ENCODE data around the gene PARP6. TPM values are rescaled to one million over a fixed set of nuclear protein-coding genes. Genes with fewer than 3 reads are reported as not detected.

Gene PARP6
- total and polyA plus RNA-seq, 9 of the 15 experiments (the other 6 are each of a cell fraction or from before 2014, with no cell fraction given): 14.8 to 83.2 (median 28.3) TPM

DNA sequence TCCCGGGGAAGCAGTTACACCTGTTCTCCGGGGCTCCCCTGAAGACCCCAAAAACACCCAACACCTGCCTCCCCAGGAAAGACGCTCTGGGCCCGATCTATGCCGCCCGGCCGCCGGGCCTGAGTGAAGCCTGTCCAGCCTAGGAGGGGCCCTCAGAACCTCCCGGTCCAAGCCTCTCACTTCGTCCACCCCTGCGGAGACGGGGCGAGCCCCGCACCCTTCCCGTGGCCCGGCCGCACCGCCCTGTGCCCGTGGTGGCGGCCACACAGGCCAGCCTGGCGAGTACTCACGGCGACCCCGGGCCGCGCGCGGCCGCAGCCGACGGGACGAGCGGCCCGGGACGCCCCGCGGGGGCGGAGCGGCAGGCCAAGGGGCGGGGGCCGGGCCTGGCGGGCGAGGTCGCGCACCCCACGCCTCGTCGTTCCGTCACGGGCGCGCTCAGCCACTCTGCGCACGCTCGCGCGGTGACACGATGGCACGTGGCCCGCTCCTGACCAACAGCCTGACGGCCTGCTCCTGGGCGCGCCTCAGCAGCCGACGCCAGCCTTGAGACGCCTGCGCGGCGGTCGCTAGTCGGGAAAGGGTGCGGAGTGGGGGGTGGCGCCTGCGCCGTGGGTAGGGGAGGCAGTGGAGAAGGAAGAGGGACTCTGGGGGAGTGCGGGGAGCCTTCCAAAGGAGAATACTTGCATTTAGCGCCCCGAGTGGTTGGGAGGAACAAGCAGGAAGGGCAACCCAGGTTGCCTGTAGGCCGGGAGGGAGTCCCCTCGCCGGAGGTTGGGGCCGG is at the start of gene PARP6 (continued):
- TF ChIP-seq, protein P1, sequence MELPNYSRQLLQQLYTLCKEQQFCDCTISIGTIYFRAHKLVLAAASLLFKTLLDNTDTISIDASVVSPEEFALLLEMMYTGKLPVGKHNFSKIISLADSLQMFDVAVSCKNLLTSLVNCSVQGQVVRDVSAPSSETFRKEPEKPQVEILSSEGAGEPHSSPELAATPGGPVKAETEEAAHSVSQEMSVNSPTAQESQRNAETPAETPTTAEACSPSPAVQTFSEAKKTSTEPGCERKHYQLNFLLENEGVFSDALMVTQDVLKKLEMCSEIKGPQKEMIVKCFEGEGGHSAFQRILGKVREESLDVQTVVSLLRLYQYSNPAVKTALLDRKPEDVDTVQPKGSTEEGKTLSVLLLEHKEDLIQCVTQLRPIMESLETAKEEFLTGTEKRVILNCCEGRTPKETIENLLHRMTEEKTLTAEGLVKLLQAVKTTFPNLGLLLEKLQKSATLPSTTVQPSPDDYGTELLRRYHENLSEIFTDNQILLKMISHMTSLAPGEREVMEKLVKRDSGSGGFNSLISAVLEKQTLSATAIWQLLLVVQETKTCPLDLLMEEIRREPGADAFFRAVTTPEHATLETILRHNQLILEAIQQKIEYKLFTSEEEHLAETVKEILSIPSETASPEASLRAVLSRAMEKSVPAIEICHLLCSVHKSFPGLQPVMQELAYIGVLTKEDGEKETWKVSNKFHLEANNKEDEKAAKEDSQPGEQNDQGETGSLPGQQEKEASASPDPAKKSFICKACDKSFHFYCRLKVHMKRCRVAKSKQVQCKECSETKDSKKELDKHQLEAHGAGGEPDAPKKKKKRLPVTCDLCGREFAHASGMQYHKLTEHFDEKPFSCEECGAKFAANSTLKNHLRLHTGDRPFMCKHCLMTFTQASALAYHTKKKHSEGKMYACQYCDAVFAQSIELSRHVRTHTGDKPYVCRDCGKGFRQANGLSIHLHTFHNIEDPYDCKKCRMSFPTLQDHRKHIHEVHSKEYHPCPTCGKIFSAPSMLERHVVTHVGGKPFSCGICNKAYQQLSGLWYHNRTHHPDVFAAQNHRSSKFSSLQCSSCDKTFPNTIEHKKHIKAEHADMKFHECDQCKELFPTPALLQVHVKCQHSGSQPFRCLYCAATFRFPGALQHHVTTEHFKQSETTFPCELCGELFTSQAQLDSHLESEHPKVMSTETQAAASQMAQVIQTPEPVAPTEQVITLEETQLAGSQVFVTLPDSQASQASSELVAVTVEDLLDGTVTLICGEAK (IDR thresholded peaks at IDR 0.05): no peak
- TF ChIP-seq, protein P1 (CRISPR knock-in tag; IDR thresholded peaks at IDR 0.05): no peak
- TF ChIP-seq SMARCB1 (IDR thresholded peaks at IDR 0.05; ENCODE audit: insufficient read length, low read depth): no peak
- TF ChIP-seq, protein P2, sequence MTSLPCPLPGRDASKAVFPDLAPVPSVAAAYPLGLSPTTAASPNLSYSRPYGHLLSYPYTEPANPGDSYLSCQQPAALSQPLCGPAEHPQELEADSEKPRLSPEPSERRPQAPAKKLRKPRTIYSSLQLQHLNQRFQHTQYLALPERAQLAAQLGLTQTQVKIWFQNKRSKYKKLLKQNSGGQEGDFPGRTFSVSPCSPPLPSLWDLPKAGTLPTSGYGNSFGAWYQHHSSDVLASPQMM (CRISPR knock-in tag; IDR thresholded peaks at IDR 0.05): no peak
- TF ChIP-seq, protein P3, sequence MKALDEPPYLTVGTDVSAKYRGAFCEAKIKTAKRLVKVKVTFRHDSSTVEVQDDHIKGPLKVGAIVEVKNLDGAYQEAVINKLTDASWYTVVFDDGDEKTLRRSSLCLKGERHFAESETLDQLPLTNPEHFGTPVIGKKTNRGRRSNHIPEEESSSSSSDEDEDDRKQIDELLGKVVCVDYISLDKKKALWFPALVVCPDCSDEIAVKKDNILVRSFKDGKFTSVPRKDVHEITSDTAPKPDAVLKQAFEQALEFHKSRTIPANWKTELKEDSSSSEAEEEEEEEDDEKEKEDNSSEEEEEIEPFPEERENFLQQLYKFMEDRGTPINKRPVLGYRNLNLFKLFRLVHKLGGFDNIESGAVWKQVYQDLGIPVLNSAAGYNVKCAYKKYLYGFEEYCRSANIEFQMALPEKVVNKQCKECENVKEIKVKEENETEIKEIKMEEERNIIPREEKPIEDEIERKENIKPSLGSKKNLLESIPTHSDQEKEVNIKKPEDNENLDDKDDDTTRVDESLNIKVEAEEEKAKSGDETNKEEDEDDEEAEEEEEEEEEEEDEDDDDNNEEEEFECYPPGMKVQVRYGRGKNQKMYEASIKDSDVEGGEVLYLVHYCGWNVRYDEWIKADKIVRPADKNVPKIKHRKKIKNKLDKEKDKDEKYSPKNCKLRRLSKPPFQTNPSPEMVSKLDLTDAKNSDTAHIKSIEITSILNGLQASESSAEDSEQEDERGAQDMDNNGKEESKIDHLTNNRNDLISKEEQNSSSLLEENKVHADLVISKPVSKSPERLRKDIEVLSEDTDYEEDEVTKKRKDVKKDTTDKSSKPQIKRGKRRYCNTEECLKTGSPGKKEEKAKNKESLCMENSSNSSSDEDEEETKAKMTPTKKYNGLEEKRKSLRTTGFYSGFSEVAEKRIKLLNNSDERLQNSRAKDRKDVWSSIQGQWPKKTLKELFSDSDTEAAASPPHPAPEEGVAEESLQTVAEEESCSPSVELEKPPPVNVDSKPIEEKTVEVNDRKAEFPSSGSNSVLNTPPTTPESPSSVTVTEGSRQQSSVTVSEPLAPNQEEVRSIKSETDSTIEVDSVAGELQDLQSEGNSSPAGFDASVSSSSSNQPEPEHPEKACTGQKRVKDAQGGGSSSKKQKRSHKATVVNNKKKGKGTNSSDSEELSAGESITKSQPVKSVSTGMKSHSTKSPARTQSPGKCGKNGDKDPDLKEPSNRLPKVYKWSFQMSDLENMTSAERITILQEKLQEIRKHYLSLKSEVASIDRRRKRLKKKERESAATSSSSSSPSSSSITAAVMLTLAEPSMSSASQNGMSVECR (CRISPR knock-in tag; IDR thresholded peaks at IDR 0.05): no peak; the same call in 1 of the 2 replicates
- peak in 1 of 2 experiments; percentile 62; a peak in 2 of 4 replicates for TF ChIP-seq SIN3A (IDR thresholded peaks at IDR 0.05; ENCODE audit: borderline replicate concordance in 2 of 2, control insufficient read depth in 1 of 2, low read depth in 2 of 2, low read length in 2 of 2)
- TF ChIP-seq HCFC1 (IDR thresholded peaks at IDR 0.05; ENCODE audit: low read depth, low read length): peak; percentile 71
- no peak for TF ChIP-seq ZBED1 (IDR thresholded peaks at IDR 0.05)
- TF ChIP-seq, protein P4, sequence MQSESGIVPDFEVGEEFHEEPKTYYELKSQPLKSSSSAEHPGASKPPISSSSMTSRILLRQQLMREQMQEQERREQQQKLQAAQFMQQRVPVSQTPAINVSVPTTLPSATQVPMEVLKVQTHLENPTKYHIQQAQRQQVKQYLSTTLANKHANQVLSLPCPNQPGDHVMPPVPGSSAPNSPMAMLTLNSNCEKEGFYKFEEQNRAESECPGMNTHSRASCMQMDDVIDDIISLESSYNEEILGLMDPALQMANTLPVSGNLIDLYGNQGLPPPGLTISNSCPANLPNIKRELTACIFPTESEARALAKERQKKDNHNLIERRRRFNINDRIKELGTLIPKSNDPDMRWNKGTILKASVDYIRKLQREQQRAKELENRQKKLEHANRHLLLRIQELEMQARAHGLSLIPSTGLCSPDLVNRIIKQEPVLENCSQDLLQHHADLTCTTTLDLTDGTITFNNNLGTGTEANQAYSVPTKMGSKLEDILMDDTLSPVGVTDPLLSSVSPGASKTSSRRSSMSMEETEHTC (IDR thresholded peaks at IDR 0.05): no peak
